GM18520 (cell line): Measurements from ENCODE around the gene SYNPR.

Experiments
- ATAC-seq: cut with Tn5 transposase; IDR thresholded peaks from one replicate; pipeline ENCODE4 v1.9.1; 2021; ENCODE audit not compliant: unreplicated experiment

SYNPR gene

DNA sequence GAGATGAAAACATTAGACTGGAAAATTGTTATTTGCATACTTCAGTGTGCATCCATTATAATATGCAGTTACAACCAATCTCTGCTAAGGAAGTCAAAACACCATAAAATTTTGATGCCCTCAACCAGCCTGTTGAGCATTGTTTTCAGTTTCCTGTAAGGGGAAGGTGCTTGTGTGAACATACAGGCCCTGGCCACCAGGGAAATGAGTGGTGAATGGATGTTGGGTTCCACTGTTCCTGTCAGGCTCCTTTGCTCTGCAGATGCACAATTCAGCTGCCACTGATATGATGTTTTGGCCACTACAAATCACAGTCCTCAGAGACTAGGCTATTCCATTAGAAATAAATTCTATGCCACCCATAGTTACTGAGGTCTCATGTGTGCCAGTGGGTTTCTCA lies 184.6 kb downstream of the SYNPR start:
- no peak for ATAC-seq

DNA sequence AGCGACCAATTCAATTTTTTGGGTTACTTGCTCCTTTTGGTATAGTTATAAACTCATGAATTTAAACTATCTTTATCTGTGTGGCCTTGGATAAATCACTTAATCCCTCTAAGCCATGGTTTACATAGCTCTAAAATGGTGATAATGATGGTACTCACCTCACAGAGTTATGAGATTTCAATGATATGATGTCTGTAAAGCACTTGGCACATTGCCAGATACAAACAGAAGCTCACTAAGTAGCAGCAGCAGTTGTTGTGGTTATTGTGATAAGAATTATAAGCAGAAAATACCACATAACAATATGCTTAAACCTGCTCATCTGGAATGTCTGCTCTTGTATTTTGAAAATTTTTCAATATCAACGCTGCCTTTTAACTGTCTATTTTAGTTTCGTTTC lies 189.3 kb downstream of the SYNPR start:
- no peak for ATAC-seq

GRCh38 chr3:63470745-63471144 lies 192.6 kb downstream of the SYNPR start:
- ATAC-seq: no peak

GRCh38 chr3:63471781-63472180 lies 193.7 kb downstream of the SYNPR start:
- no peak for ATAC-seq

DNA sequence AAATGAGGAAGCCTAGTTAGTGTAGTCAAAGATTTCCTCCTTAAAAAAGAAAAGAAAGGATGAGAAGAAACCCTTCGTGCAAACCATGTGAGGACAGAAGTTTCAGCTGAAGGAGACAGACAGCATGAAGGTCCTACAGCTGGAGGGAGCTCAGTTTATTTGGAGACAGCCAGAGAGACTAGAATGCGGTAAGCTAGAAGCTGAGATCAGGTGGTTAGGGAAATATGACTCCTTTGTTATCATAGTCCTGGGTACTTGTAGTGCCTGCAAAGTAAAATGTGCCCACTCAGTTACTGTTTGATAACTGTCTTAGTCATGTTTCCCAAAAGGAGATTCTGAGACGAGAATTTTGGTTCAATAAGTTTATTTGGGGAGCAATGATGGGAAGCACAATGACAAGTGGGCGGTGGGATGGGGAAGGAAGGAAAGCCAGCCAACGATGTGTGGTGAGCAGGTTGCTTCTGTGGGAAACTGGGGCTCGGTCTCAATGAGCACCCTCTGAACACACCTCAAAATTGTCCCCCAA lies 195.6 kb downstream of the SYNPR start:
- ATAC-seq: no peak

GRCh38 chr3:63474828-63475518 lies 196.9 kb downstream of the SYNPR start:
- no peak for ATAC-seq

DNA sequence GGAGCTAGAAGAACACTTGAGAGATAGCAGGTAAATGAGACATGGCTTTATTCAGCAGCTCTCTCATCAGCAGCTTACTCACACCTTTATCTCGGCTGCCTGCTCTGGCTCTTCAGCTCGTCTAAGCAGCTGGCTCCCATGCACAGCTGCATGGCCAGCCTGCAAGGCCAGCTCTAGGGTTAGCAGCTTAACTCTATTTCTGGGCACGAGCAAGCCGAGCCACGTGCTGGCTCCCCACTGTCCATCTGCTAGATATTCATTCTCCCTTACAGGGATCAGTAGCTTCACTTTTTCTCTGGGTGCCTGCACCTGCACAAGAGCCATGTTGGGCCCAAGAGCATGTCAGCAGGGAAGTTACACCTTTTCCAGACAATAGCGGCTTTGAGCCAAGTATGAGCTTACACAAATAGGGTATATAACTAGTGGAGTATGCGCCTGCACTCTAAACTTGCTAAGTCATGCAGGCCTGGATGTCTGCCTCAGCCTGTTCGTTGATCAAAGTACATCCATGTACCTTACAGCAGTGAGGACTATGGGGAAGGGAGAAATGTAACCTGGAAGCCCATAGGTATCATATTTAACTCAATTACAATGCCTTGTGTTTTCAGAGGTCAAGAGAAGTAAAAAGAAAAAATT lies 199.5 kb downstream of the SYNPR start:
- no peak for ATAC-seq

DNA sequence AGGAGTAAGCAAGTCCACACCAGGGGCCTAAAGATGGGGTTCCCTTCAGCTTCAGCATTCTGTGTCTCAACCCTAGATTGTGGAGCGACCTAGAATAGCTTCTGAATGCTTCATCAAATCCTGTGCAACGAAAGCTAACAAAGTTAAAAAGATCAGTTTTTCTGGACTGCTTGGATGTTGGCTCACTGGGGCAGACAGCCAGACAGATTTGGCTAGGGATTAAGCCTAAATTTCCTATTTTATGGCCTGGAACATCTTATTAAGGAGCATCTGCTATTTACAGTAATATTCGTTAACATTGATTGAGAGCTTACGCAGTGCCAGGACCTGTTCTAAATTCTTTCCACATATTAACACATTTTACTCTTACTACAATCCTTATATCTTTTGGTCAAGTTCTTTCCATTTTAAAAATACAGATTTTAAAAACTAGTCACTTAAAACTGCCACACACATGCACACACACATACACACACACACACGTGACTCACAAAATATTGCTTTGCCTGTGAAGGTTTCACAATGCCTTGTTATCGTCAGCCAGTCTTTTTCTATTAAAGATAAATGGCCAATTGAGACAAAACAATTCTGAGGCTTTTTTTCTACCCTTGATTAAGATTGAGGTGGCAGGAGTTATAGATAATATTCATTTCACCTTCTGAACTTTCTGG lies 201.0 kb downstream of the SYNPR start:
- no peak for ATAC-seq

DNA sequence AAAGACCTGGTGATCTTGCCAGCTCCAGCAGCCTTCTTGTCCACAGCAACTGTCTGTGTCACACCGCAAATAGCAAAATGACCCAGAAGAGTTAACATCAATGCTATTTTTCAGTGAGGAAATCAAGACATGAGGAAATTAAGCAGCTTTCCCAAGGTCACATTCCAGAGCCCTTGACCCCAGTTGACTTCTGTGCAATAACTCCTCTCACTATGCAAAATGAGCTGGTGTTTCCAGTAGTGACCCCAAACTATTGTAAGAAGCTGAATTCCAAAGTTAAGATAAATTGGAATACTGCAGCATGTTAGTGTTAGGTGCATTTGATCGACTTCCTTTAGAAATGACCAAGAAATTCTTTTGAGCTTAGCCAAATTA lies 201.5 kb downstream of the SYNPR start:
- ATAC-seq: no peak

- ATAC-seq: no peak
These were observed 203.5 kb downstream of the SYNPR start for GRCh38 chr3:63481627-63482026.

GRCh38 chr3:63482341-63482740 lies 204.2 kb downstream of the SYNPR start:
- ATAC-seq: no peak

GRCh38 chr3:63492464-63492863 lies 214.4 kb downstream of the SYNPR start:
- ATAC-seq: no peak

GRCh38 chr3:63493101-63493500 lies 215.0 kb downstream of the SYNPR start:
- no peak for ATAC-seq

DNA sequence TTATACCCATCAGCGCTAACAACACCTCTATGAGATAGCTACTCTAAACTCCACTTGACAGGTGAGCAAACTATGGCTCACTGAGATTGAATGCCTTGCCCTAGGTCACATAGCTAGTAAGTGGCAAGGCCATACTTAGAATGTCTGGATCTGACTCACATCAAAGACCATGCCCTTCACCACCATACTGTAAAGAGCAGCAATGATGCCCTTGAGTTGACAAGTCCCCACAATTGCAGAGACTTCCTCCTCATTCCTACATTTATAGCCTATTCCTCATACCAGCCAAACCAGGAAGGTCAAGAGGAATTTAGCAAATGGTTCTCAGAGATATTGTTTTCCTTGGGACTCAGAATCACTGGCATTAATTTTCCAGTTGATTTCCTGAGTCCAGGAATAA lies 216.5 kb downstream of the SYNPR start:
- no peak for ATAC-seq

- ATAC-seq: no peak
These were observed 219.5 kb downstream of the SYNPR start for GRCh38 chr3:63497641-63498040.

DNA sequence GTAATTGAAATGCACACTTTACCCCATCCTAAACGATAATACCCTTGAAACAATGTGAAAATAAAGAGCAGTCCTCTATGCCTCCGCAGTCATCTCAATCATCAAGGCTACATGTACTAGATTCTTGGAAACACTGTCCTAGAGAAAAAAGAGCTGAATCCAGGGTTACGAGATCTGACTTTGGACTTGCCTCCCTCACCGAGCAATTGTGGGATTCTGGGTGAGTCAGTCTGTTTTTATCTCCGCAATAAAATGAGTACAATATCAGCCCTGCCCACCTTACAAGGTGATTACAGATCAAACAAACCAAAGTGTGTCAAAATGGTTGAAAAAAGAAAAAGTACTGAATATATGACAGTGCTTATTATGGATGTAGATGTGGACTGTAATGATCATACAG lies 222.1 kb downstream of the SYNPR start:
- ATAC-seq: no peak

- ATAC-seq: no peak
These were observed 230.2 kb downstream of the SYNPR start for GRCh38 chr3:63508305-63508704.

GRCh38 chr3:63508771-63509170 lies 230.7 kb downstream of the SYNPR start:
- no peak for ATAC-seq

- ATAC-seq: no peak
These were observed 235.7 kb downstream of the SYNPR start for GRCh38 chr3:63513791-63514190.

- no peak for ATAC-seq
These were observed 236.6 kb downstream of the SYNPR start for GRCh38 chr3:63514678-63515077.

DNA sequence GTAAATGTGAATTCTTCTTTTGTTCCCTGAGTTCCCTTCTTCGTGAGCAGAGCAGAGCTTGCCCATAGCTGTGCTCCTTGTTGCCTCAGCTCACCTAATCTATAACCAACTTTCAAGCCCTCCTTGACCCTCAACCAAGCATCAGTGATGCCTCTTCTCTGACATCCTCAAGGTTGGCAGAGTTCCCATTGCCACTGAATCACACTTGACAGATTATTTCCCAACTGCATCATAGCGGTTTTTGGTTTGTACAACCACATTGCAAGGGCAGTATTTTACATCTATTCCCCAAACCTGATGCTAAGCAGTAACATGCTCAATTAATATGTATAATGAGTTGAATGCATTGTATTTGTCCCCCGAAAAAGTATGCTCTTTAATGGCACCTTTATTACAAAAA lies 241.3 kb downstream of the SYNPR start:
- ATAC-seq: no peak

DNA sequence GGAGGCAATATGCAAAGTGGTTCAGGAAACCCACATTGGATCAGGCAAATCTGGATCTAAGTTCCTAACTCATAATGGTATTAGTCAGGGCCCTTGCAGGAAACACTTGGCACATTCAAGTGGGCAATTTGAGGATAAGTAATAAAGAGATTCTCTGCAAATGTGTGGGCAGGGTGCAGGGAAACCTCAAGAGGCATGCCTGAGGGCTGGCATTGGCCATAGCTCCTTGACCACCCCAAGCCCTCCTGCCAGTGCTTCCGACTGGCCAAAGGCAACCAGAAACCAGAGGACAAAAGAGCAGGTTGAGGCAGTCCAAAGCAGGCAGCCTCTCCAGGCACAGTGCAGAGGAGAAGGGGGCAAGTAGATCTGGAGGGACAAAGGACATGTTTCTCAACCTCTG lies 243.5 kb downstream of the SYNPR start:
- no peak for ATAC-seq
